H9 (cell line): Measurements from ENCODE around the gene EPHA8. TPM values are rescaled to one million over a fixed set of nuclear protein-coding genes. Genes with fewer than 3 reads are reported as not detected.

ENCODE experiments used
- DNase-seq: peaks from one replicate; pipeline ENCODE4 v3.0.0-alpha.2; 2017
- H2AFZ ChIP-seq: one replicate; pipeline ENCODE4 v1.6.1; 2013; ENCODE audit warnings: mild to moderate bottlenecking, low read length, control low read depth, moderate library complexity
- H2AK5ac ChIP-seq: 2 replicates; pipeline ENCODE4 v1.6.1; 2013; ENCODE audit warnings: low read length, control low read depth, mixed read lengths; ENCODE audit not compliant: insufficient read length
- H2BK120ac ChIP-seq: one replicate; pipeline ENCODE4 v1.6.1; 2013; ENCODE audit warnings: low read depth, mild to moderate bottlenecking, low read length, control low read depth, inconsistent platforms; ENCODE audit not compliant: poor library complexity, severe bottlenecking
- H2BK12ac ChIP-seq: 2 replicates; pipeline ENCODE4 v1.6.1; 2013; ENCODE audit warnings: low read length, control low read depth, mixed read lengths, low read depth; ENCODE audit not compliant: insufficient read length
- H2BK15ac ChIP-seq: 2 replicates; pipeline ENCODE4 v1.6.1; 2013; ENCODE audit warnings: low read depth, low read length, control low read depth
- H2BK20ac ChIP-seq: one replicate; pipeline ENCODE4 v1.6.1; 2013; ENCODE audit warnings: low read depth, mild to moderate bottlenecking, low read length, control low read depth, inconsistent platforms; ENCODE audit not compliant: poor library complexity, severe bottlenecking
- H2BK5ac ChIP-seq: 2 replicates; pipeline ENCODE4 v1.6.1; 2013; ENCODE audit warnings: low read length, control low read depth, mixed read lengths; ENCODE audit not compliant: insufficient read length
- H3K14ac ChIP-seq: 2 replicates; pipeline ENCODE4 v1.6.1; 2013; ENCODE audit warnings: low read length, control low read depth; ENCODE audit not compliant: insufficient read depth
- H3K18ac ChIP-seq: 2 replicates; pipeline ENCODE4 v1.6.1; 2013; ENCODE audit warnings: low read depth, mild to moderate bottlenecking, mixed read lengths, low read length, control low read depth; ENCODE audit not compliant: insufficient read length
- H3K23ac ChIP-seq: 2 replicates; pipeline ENCODE4 v1.6.1; 2013; ENCODE audit warnings: low read length, control low read depth, mixed read lengths, low read depth; ENCODE audit not compliant: insufficient read length
- H3K23me2 ChIP-seq: 2 replicates; pipeline ENCODE4 v1.6.1; 2013; ENCODE audit warnings: low read depth, mild to moderate bottlenecking, mixed read lengths, low read length, control low read depth; ENCODE audit not compliant: insufficient read length, poor library complexity, severe bottlenecking
- H3K27ac ChIP-seq: 2 replicates; pipeline ENCODE4 v1.5.1; 2013; ENCODE audit warnings: low read length, control low read depth, mixed read lengths, low read depth; ENCODE audit not compliant: insufficient read length
- H3K27me3 ChIP-seq: 2 replicates; pipeline ENCODE4 v1.6.1; 2013; ENCODE audit warnings: low read length, control low read depth, inconsistent platforms; ENCODE audit not compliant: insufficient read depth
- H3K4ac ChIP-seq: 2 replicates; pipeline ENCODE4 v1.6.1; 2013; ENCODE audit warnings: low read depth, mild to moderate bottlenecking, control low read depth, inconsistent platforms, low read length, moderate library complexity
- H3K4me1 ChIP-seq: 2 replicates; pipeline ENCODE4 v1.6.1; 2013; ENCODE audit warnings: low read length, control low read depth, inconsistent platforms; ENCODE audit not compliant: insufficient read depth
- H3K4me2 ChIP-seq: 2 replicates; pipeline ENCODE4 v1.6.1; 2013; ENCODE audit warnings: low read length, control low read depth, mixed read lengths; ENCODE audit not compliant: insufficient read length, insufficient read depth
- H3K56ac ChIP-seq: 2 replicates; pipeline ENCODE4 v1.6.1; 2013; ENCODE audit warnings: low read depth, mild to moderate bottlenecking, mixed read lengths, low read length, control low read depth; ENCODE audit not compliant: insufficient read length
- H3K79me1 ChIP-seq: 2 replicates; pipeline ENCODE4 v1.6.1; 2013; ENCODE audit warnings: low read depth, mild to moderate bottlenecking, moderate library complexity, low read length, control low read depth, inconsistent platforms; ENCODE audit not compliant: insufficient read depth, poor library complexity, severe bottlenecking
- H3K79me2 ChIP-seq: 2 replicates; pipeline ENCODE4 v1.6.1; 2013; ENCODE audit warnings: low read length, control low read depth, inconsistent platforms; ENCODE audit not compliant: insufficient read depth
- H3K9ac ChIP-seq: 2 replicates; pipeline ENCODE4 v1.6.1; 2013; ENCODE audit warnings: low read length, control low read depth, mixed read lengths; ENCODE audit not compliant: insufficient read length; ENCODE audit errors: extremely low read depth
- H3K9me3 ChIP-seq: one replicate; pipeline ENCODE4 v1.6.1; 2013; ENCODE audit warnings: low read depth, low read length, inconsistent platforms; ENCODE audit not compliant: control insufficient read depth
- H3T11ph ChIP-seq: one replicate; pipeline ENCODE4 v1.6.1; 2013; ENCODE audit warnings: mild to moderate bottlenecking, low read length, control low read depth, inconsistent platforms
- H4K20me1 ChIP-seq: one replicate; pipeline ENCODE4 v1.6.1; 2013; ENCODE audit not compliant: control insufficient read depth, insufficient read length, insufficient read depth
- H4K5ac ChIP-seq: 2 replicates; pipeline ENCODE4 v1.6.1; 2013; ENCODE audit warnings: low read depth, mild to moderate bottlenecking, mixed read lengths, low read length, control low read depth; ENCODE audit not compliant: insufficient read length
- H4K8ac ChIP-seq: replicated peaks from 2 replicates; pipeline ENCODE4 v1.6.1; 2013; ENCODE audit warnings: low read length, control low read depth, mixed read lengths, low read depth; ENCODE audit not compliant: insufficient read length
- H4K91ac ChIP-seq: 2 replicates; pipeline ENCODE4 v1.6.1; 2013; ENCODE audit warnings: low read depth, mild to moderate bottlenecking, moderate library complexity, mixed read lengths, low read length, control low read depth; ENCODE audit not compliant: insufficient read length
- H3K27ac Mint-ChIP-seq, 3 experiments: 2 replicates in 2 of 3; 3 replicates in 1 of 3; pipeline ENCODE4 v1.8.0; 2020 to 2021; ENCODE audit warnings: mixed read lengths in 3 of 3, mild to moderate bottlenecking in 1 of 3, moderate library complexity in 1 of 3
- H3K27me3 Mint-ChIP-seq: 2 replicates; pipeline ENCODE4 v1.8.0; 2021; ENCODE audit warnings: low read depth, mild to moderate bottlenecking, moderate library complexity, mixed read lengths
- H3K36me3 Mint-ChIP-seq, 3 experiments: 2 replicates in 2 of 3; 3 replicates in 1 of 3; pipeline ENCODE4 v1.8.0; 2020 to 2021; ENCODE audit warnings: low read depth in 3 of 3, mixed read lengths in 3 of 3; ENCODE audit not compliant: insufficient read depth in 1 of 3
- H3K4me1 Mint-ChIP-seq, 2 experiments: 2 replicates each; pipeline ENCODE4 v1.8.0; 2020; ENCODE audit warnings: mixed read lengths in 2 of 2
- H3K4me3 Mint-ChIP-seq, 2 experiments: 2 replicates in 1 of 2; 3 replicates in 1 of 2; pipeline ENCODE4 v1.8.0; 2020 to 2021; ENCODE audit warnings: mild to moderate bottlenecking in 2 of 2, mixed read lengths in 2 of 2, moderate library complexity in 1 of 2
- H3K9me3 Mint-ChIP-seq, 2 experiments: 2 replicates in 1 of 2; 3 replicates in 1 of 2; pipeline ENCODE4 v1.8.0; 2020; ENCODE audit warnings: mild to moderate bottlenecking in 2 of 2, mixed read lengths in 2 of 2, moderate library complexity in 1 of 2
- CTCF ChIP-seq: fragments of 200-600 bp; sonication (generic); conservative IDR thresholded peaks from 3 replicates; pipeline ENCODE4 v1.8.0; 2021; ENCODE audit warnings: antibody characterized with exemption, mild to moderate bottlenecking
- WGBS: extraction: QIAGEN DNeasy Blood & Tissue Kit; methylation state at CpG from one replicate; pipeline ENCODE4 v1.1.7; 2013; ENCODE audit warnings: missing lambda C conversion rate, low lambda C conversion rate, mixed read lengths; ENCODE audit not compliant: insufficient read length; ENCODE audit errors: extremely low coverage; 5-methylcytosine and 5-hydroxymethylcytosine counted together
- total RNA-seq: library from RNA; stranded (reverse); gene quantifications from 2 replicates; pipeline ENCODE4 v1.2.1, GENCODE V29; 2021

EPHA8 gene
- total RNA-seq, 1 experiment from 2014 or later: 3.4 TPM

GRCh38 chr1:22547186-22547817, 16.0 kb upstream of the EPHA8 start:
- Mint-ChIP-seq H3K27me3 (peaks cover 20% of the 10 kb centered on the region), H3K4me3 (no peak overlapping the region; a peak in 1 of 5 replicates), H3K4me1 (peaks cover 0 to 35% of the 10 kb centered on the region in 2 experiments; a peak in 3 of 4 replicates), H3K36me3 (no peaks in the 10 kb centered on the region; a peak in 1 of 7 replicates), H3K9me3 (no peaks in the 10 kb centered on the region), H3K27ac (no peak overlapping the region)
- H3K23ac ChIP-seq: no peak overlapping the region
- DNase-seq: no peak
- H3K4me2 ChIP-seq: no peak overlapping the region
- H3K9me3 ChIP-seq: no peaks in the 10 kb centered on the region
- H3K56ac ChIP-seq: no peak overlapping the region
- no peak overlapping the region for H4K91ac ChIP-seq
- peaks cover under 1% of the 10 kb centered on the region for H4K20me1 ChIP-seq
- H3K27me3 ChIP-seq: no peaks in the 10 kb centered on the region
- no peak overlapping the region for H4K8ac ChIP-seq
- H2BK20ac ChIP-seq: no peak overlapping the region
- TF ChIP-seq CTCF: no peak
- no peak overlapping the region for H3K18ac ChIP-seq
- H3K9ac ChIP-seq: no peak overlapping the region
- no peaks in the 10 kb centered on the region for H3K4me1 ChIP-seq
- H2BK120ac ChIP-seq: no peak overlapping the region
- no peaks in the 10 kb centered on the region for H3K23me2 ChIP-seq
- H3K14ac ChIP-seq: no peak overlapping the region; the same call in 1 of the 2 replicates
- H4K5ac ChIP-seq: no peak overlapping the region
- H2BK15ac ChIP-seq: no peak overlapping the region
- 100% methylated on average over 3 of the region's 6 CpGs for WGBS
- no peak overlapping the region for H2BK12ac ChIP-seq
- no peaks in the 10 kb centered on the region for H3K79me1 ChIP-seq
- no peak overlapping the region for H2AFZ ChIP-seq
- no peak overlapping the region for H3T11ph ChIP-seq
- no peak overlapping the region for H2BK5ac ChIP-seq
- H3K27ac ChIP-seq: no peak overlapping the region
- H3K79me2 ChIP-seq: no peaks in the 10 kb centered on the region
- no peak overlapping the region for H3K4ac ChIP-seq
- H2AK5ac ChIP-seq: no peak overlapping the region
